CD4-positive, alpha-beta T cell treated with Interleukin-4 for 1 hour (primary cell): ENCODE measurements around the gene STK39.
"Not testable (repeated sequence)": the region's sequence is repeated elsewhere in the genome, so short reads cannot be mapped to it uniquely, and the experiment has no call there.

ENCODE experiments used
- DNase-seq, 2 donors: peaks; one replicate each; pipeline ENCODE4 v3.0.0-alpha.2; 2020 to 2022

Gene STK39

GRCh38 chr2:168081452-168081851 lies 165.9 kb downstream of the STK39 start:
- not testable (repeated sequence) for DNase-seq

DNA sequence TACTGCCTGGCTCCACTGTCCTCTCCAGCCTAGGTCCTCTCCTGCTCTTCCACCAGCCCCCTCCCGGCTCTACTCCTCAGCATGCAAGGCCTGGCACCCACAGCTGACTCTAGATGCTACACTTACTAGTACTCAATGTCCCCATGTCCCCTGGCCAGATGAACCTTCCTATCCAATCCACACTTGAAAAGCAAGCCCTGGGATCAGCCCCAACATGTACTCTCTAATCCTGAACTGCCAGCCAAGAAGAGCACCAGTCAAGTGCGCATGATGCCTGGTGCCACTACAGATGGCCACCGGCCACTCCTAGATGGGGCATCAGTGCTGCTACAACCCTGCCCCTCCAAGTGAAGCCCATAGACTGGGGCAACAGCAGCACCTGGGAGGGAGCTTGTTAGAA lies 168.2 kb downstream of the STK39 start:
- DNase-seq = no peak

GRCh38 chr2:168076731-168077130 lies 170.7 kb downstream of the STK39 start:
- DNase-seq = no peak

DNA sequence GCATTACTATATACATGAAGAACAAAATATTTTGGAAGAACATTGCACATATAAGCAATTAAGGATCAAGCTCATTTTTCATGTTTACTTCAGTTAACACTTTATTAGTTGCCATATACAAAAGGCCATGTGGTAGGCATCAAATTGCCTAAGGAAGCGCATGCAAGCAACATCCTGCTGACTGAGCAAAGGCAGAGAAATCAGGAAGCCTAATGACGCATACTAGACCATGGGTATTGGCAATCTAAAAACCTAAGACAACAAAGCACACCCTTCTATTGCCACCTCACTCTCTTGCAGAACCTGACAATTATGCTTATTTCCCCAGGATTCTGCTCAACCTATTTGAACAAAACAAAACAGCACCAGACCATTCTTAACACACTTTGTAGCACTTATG lies 171.9 kb downstream of the STK39 start:
- DNase-seq = no peak

- no peak for DNase-seq
Measured at GRCh38 chr2:168072626-168073303, 174.6 kb downstream of the STK39 start.

DNA sequence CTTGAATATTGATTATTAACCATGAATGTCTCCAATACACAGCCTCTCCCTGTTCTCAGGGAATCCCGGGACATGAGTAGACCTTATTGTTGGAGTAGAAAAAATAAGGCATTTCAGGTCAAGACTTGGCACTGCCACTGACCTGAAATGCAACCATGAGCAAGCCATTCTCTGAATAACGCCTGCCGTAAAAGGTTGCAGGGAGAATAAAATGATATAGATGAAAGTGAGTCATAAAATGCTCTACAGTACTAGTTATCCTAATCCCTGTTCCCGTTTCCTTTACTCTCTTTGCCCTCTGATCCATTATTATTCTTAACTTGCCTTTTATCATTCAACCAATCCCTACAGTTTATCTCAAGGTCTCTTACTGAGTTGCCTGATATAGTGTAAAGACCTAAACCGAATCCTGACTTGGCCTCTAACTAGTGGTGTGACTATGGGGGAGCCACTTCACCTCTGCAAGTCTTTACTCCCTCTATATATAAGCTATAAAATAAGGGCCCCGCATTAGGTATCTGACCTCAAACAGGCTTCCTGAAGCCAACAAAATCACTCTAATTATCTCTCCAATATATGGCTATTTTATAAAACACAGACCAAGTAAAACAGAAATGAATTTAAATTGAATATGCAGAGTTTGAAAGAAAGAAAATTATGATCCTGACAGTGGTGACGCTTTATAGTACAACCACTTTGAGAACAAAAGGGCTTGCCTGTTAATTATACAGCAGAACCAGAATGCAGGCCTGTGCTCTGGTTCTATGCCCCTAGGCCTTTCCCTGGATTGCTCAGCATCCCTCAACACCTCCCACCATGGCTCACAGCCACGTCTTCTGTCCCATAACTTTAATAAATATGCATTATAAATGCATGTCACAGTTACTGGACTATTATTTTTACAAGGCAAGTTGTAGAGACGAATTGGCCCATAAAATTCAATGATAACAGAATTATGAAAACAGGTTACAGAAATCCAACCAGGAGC lies 183.1 kb downstream of the STK39 start:
- no peak for DNase-seq

DNA sequence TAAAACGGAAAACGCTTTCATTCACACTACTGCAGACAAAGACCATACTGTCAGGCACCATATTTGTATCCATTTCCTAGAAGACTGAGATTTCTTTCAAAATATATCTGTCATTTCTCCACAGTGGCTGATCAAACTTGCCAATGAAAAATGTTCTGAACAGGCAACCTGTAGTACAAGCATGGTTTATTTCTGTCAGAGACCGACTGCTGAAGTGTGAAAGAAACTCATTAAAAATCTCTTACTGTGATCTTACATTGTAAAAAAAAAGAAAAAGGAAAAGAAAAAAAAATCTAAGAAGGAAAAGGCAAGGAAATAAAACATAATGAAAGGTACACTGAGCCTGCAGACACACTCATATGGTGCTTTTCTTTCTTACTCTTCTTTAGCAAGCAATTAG lies 184.5 kb downstream of the STK39 start:
- no peak for DNase-seq

GRCh38 chr2:168062054-168062453 lies 185.3 kb downstream of the STK39 start:
- DNase-seq = no peak

- no peak for DNase-seq
Measured at GRCh38 chr2:168060986-168061750, 186.2 kb downstream of the STK39 start.

- no peak for DNase-seq
Measured at GRCh38 chr2:168059758-168060157, 187.6 kb downstream of the STK39 start.

GRCh38 chr2:168058675-168059074 lies 188.7 kb downstream of the STK39 start:
- DNase-seq = no peak

- DNase-seq = no peak
Measured at GRCh38 chr2:168056242-168056787, 191.1 kb downstream of the STK39 start.

- peak in 1 of 2 donors; percentile 11 for DNase-seq
Measured at GRCh38 chr2:168054657-168055056, 192.7 kb downstream of the STK39 start.

- no peak for DNase-seq
Measured at GRCh38 chr2:168053676-168054075, 193.7 kb downstream of the STK39 start.

- no peak for DNase-seq
Measured at GRCh38 chr2:168052773-168053172, 194.6 kb downstream of the STK39 start.

DNA sequence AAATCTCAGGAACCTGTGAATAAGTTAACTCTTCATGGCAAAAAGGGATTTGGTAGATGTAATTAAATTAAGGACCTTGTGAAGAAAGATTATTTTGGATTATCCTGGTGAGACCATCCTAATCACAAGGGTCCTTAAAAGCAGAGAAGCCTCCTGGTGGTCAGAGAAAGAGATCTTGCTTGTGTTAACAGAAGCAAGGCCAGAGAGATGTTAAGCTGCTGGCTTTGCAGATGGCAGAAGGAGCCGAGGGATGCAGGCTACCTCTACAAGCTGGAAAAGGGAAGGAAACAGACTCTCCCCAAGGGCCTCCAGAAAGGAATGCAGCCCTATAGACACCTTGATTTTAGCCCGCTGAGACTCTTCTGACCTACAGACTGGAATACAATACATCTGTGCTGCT lies 197.0 kb downstream of the STK39 start:
- DNase-seq = no peak

DNA sequence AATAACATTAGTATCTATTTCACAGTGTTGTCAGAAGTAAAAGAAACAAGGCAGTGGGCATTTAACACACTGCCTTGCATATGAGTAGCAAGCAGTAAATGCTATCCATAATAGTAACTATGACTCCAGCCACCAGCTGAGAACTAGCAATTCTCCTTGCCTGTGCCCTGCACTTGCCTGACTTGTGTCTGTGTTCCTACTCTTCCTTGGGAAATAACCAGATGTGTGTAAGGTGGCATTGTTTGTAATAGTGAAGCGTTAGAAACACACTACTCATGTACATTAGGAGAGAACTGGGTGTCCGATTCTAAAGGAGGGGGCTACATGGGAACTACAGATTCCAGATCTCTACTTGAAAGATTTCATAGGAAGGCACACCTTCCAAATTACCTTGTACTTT lies 197.8 kb downstream of the STK39 start:
- no peak for DNase-seq

DNA sequence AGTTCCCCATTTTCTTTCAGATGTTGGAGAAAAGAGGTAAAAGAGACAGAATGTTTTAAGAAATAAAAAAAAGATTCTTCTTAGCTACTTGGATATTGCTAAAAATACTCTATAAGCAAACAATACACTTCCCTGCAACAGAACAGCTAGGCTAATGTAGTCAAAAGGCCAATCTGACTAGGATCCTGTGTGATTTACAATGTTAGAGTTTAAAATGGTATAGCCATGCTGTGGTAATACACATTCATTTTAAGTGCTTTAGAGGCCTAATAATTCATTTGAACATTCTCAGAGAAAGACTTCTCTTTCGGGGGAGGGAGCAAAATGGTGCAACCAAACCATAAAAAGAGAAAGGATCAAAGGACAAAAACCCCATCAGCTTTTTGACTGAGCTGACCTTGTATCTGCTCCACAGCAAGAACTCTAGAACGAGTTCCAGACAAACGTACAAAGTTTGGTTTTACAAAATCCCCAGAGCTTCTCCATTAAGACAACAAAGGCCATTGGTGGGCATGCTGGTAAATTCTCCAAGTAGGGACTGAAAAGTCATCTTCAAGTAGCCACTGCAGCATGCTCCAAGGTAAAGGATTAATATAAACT lies 200.2 kb downstream of the STK39 start:
- no peak for DNase-seq

DNA sequence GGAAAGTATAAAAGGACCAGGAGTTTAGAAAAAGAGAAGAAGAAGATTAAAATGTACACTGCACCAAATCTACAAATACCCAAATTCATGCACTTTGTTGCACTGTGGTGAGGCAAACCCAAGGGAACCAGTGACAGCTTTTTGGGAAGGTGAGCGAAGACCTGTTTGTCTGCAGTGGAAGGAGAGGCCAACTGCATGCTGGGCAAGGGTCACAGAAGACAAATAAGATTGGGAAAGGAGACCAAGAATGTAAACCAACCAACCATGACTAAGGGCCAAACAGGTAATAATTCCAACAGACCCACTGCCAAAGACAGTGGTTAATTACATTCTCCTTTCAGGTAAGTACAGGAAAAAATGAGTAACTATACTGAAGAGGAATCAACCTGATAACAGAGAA lies 202.8 kb downstream of the STK39 start:
- no peak for DNase-seq

DNA sequence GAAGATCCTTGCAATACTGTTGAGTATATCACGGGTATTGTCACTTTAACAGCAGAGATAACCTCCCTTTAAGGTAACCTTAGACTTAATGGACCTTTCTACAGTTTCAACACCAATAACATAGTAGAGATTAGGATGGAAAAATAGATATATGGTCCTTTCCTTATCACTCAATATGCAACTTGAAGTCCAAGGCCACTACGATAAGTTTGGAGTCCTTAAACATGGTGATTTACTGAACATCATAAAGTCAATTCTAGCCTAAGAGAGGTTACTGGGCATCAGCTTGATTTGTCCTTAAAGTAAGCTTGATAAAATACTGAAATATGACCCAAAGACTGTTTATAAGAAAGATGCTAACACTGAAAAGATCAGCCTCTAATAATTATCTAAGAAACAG lies 203.2 kb downstream of the STK39 start:
- DNase-seq = no peak

- DNase-seq = not testable (repeated sequence)
Measured at GRCh38 chr2:168042127-168042824, 205.1 kb downstream of the STK39 start.

DNA sequence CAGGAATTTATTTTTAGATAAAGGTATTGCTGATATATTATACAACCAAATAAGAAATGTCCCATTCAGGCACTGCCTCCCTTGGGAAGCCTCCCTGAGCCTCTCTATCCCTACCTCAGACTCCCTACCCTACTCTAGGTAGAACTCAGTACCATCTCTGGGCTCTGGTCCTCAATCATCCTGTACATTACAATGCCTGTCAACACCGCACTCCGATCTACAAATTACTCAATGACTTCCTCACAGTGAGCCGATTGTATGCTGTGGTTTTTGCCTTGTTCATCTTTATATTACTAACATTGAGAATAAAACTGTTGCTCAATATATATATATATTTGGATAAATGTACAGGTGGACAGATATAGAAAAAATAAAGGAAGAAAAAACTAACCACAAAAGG lies 207.5 kb downstream of the STK39 start:
- DNase-seq = no peak
